ENCODE data around the gene KDM4C.
"Not testable (repeated sequence)": the region's sequence is repeated elsewhere in the genome, so short reads cannot be mapped to it uniquely, and the experiment has no call there.

KDM4C gene

GRCh38 chr9:7165331-7165975, 407.7 kb downstream of the KDM4C start:
- DNase-seq = no peak

GRCh38 chr9:7166074-7166473, 408.3 kb downstream of the KDM4C start:
- DNase-seq = no peak

- DNase-seq = no peak
These were observed 412.1 kb downstream of the KDM4C start for GRCh38 chr9:7169717-7170389.

- no peak for DNase-seq
These were observed 413.8 kb downstream of the KDM4C start for GRCh38 chr9:7171396-7172153.

- peak in 1 of 51 donors; percentile 35 for DNase-seq
These were observed 414.7 kb downstream of the KDM4C start for GRCh38 chr9:7172154-7173115.

- DNase-seq = no peak
These were observed 415.4 kb downstream of the KDM4C start for GRCh38 chr9:7173139-7173538.

- DNase-seq = no peak
These were observed 416.5 kb downstream of the KDM4C start for GRCh38 chr9:7174301-7174700.

DNA sequence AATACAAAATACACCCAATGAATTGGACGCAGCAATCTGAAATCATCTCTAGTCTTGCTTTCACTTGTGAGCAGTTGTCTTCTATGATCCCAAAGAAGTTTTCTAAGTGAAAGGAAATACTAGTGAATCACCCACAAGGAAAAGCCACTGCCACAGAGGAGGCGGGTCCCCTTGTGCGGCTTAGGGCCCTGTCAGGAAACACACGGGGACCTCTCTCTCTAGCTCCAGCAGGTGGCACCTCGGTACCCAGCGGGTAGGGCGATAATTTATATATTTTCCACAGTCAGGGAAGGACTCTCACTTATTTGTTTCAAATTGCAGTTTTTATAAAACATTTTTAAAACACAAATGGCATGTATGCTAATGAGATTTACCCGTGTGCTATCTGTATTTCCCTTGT, 417.1 kb downstream of the KDM4C start:
- no peak for DNase-seq

GRCh38 chr9:7176561-7176960, 418.8 kb downstream of the KDM4C start:
- DNase-seq = no peak

DNA sequence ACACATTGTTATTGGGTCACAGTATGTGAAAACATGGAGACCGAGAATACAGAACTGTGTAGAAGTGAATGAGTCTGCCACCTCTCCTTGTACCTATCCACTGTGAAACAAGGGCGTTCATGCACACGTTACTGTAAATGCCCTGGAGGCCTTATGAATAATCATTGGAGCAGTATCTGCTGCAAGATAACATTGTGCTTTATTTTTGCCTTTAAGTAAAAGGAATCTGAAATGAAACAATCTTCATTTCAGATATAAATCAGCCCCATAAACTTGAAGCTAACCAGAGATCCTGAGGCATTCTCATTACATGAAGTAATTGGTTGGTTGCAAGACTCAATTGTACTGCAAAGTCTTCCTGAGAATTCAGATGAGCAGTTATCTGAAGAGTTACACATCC, 419.6 kb downstream of the KDM4C start:
- no peak for DNase-seq

GRCh38 chr9:7178729-7179128, 421.0 kb downstream of the KDM4C start:
- DNase-seq = no peak

- DNase-seq = no peak
These were observed 422.5 kb downstream of the KDM4C start for GRCh38 chr9:7180247-7180646.

GRCh38 chr9:7183139-7183538, 425.4 kb downstream of the KDM4C start:
- not testable (repeated sequence) for DNase-seq

DNA sequence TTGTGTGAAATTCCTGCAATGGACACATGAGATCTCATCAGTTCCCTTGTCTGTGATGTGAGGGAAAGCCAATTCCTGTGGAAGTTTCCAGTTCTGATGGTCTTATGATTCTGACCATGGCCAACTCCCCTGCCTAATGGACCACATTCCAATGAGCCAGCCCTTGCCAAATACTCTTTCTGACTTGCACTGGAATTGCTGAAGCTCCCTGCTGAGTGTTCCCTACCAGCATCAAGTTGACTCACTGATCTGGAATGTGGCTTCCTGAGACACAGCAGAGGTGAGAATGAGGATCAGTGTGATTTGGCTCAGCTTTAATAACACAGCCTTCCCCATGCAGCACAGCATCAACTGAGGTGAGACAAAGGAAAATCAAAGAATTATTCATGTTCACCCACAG, 427.8 kb downstream of the KDM4C start:
- DNase-seq = no peak

- no peak for DNase-seq
These were observed 428.4 kb downstream of the KDM4C start for GRCh38 chr9:7186175-7186574.

GRCh38 chr9:7192266-7192665, 434.5 kb downstream of the KDM4C start:
- DNase-seq = no peak

DNA sequence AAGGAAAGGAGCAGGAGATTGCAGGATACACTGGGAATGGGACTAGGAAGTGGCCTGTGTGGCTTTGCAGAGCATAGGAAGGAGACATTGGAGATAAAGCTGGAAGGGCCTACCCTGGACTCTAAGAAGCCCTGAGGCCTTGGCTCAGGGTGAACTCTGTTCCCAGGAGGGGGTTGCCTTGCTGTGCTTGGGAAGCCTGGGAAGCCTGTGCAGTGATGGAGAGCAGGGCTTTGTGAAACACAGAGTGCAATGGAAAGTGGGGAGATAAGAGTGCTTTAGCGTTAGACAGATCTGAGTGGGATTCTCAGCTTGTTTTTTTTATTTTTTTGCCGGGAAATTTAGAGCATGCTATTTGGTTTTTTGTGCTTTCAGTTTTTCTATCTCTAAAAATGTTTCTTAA, 437.8 kb downstream of the KDM4C start:
- DNase-seq = no peak

- no peak for DNase-seq
These were observed 438.7 kb downstream of the KDM4C start for GRCh38 chr9:7196467-7196866.

- no peak for DNase-seq
These were observed 443.4 kb downstream of the KDM4C start for GRCh38 chr9:7201196-7201595.

GRCh38 chr9:7205806-7206205, 448.0 kb downstream of the KDM4C start:
- DNase-seq = no peak

- no peak for DNase-seq
These were observed 448.5 kb downstream of the KDM4C start for GRCh38 chr9:7206221-7206758.
